ENCODE results near the gene FOXP1. TPM values are rescaled to one million over a fixed set of nuclear protein-coding genes. Genes with fewer than 3 reads are reported as not detected.

The FOXP1 gene
- total and polyA plus RNA-seq, 2 of the 13 experiments (the other 11 are each of a cell fraction or from before 2014, with no cell fraction given): 40.4 to 59.0 TPM

DNA sequence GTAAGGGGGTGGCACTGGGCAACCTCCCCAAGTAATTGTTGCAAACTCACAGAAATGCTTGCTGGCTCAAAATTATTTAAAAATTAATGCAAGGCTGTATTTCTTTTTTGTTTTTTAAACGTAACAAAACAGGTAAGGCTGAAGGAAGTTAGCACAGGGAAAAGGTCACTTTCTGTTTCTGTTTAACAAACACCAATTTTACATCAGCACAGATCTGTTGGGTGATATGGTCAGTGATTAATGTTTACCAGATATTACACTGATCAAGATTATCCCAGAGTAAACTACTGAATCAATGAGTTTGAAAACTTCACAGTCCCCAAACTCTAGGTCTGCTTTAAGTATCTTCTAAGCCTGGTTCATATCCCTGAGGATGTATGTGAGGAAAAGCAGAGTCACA lies 558.0 kb downstream of the FOXP1 start (continued):
- TF ChIP-seq HDAC6 (IDR thresholded peaks at IDR 0.05; ENCODE audit: low read depth, low read length) (no peak), SP5 (CRISPR knock-in tag; IDR thresholded peaks at IDR 0.05; ENCODE audit: borderline replicate concordance, low read depth) (no peak), NFYB (CRISPR knock-in tag; IDR thresholded peaks at IDR 0.05) (no peak), ATF3 (CRISPR knock-in tag; IDR thresholded peaks at IDR 0.05) (no peak), HOXA3 (CRISPR knock-in tag; IDR thresholded peaks at IDR 0.05) (no peak), XRCC5 (optimal IDR thresholded peaks at IDR 0.05; ENCODE audit: low read length) (no peak), EP300 (IDR thresholded peaks at IDR 0.05; ENCODE audit: low read depth in 2 of 2, low read length in 2 of 2) (peak in 1 of 2 experiments; percentile 21; a peak in 1 of 4 replicates), EP300 (CRISPR knock-in tag; IDR thresholded peaks at IDR 0.05; ENCODE audit: borderline replicate concordance) (no peak), FOXP1 (IDR thresholded peaks at IDR 0.05) (no peak), FOXP1 (CRISPR knock-in tag; IDR thresholded peaks at IDR 0.05) (peak; percentile 56; the same call in 1 of the 2 replicates), CBX2 (IDR thresholded peaks at IDR 0.05; ENCODE audit: low read depth, low read length) (no peak), CBX2 (CRISPR knock-in tag; IDR thresholded peaks at IDR 0.05; ENCODE audit: low read depth) (no peak), HDAC1 (CRISPR knock-in tag; IDR thresholded peaks at IDR 0.05) (no peak), SOX13 (IDR thresholded peaks at IDR 0.05) (no peak), SOX13 (CRISPR knock-in tag; conservative IDR thresholded peaks at IDR 0.05 in 1 of 2, IDR thresholded peaks at IDR 0.05 in 1 of 2) (0 out of 4 replicates have a peak, but pooled peaks of 1 of the 2 experiments have one; percentile 27), GTF2F1 (IDR thresholded peaks at IDR 0.05; ENCODE audit: low read length) (no peak), AHR (CRISPR knock-in tag; IDR thresholded peaks at IDR 0.05) (no peak), BCL6 (CRISPR knock-in tag; IDR thresholded peaks at IDR 0.05) (0 out of 2 replicates have a peak, but pooled peaks have one; percentile 23), ZNF142 (CRISPR knock-in tag; IDR thresholded peaks at IDR 0.05) (no peak), ZSCAN25 (CRISPR knock-in tag; IDR thresholded peaks at IDR 0.05) (no peak), ZNF225 (CRISPR knock-in tag; IDR thresholded peaks at IDR 0.05) (no peak)
- TF ChIP-seq, protein P1, sequence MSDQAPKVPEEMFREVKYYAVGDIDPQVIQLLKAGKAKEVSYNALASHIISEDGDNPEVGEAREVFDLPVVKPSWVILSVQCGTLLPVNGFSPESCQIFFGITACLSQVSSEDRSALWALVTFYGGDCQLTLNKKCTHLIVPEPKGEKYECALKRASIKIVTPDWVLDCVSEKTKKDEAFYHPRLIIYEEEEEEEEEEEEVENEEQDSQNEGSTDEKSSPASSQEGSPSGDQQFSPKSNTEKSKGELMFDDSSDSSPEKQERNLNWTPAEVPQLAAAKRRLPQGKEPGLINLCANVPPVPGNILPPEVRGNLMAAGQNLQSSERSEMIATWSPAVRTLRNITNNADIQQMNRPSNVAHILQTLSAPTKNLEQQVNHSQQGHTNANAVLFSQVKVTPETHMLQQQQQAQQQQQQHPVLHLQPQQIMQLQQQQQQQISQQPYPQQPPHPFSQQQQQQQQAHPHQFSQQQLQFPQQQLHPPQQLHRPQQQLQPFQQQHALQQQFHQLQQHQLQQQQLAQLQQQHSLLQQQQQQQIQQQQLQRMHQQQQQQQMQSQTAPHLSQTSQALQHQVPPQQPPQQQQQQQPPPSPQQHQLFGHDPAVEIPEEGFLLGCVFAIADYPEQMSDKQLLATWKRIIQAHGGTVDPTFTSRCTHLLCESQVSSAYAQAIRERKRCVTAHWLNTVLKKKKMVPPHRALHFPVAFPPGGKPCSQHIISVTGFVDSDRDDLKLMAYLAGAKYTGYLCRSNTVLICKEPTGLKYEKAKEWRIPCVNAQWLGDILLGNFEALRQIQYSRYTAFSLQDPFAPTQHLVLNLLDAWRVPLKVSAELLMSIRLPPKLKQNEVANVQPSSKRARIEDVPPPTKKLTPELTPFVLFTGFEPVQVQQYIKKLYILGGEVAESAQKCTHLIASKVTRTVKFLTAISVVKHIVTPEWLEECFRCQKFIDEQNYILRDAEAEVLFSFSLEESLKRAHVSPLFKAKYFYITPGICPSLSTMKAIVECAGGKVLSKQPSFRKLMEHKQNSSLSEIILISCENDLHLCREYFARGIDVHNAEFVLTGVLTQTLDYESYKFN (CRISPR knock-in tag; conservative IDR thresholded peaks at IDR 0.05): peak; percentile 52
- TF ChIP-seq, protein P2, sequence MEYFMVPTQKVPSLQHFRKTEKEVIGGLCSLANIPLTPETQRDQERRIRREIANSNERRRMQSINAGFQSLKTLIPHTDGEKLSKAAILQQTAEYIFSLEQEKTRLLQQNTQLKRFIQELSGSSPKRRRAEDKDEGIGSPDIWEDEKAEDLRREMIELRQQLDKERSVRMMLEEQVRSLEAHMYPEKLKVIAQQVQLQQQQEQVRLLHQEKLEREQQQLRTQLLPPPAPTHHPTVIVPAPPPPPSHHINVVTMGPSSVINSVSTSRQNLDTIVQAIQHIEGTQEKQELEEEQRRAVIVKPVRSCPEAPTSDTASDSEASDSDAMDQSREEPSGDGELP (IDR thresholded peaks at IDR 0.05; ENCODE audit: borderline replicate concordance, low read depth): no peak
